Cardiac fibroblast (primary cell): ENCODE measurements around the gene TENM4.

Experiments used
- DNase-seq, 2 donors: peaks; one replicate each; pipeline versions ENCODE4 v3.0.0 to v3.0.0-alpha.2; 2010; ENCODE audit warnings: low read depth in 2 of 2
- H3K4me3 ChIP-seq, 2 donors: replicated peaks in 1 of 2; 1 replicate in 1 of 2; 2 replicates in 1 of 2; pipeline ENCODE4 v1.5.1; 2011; ENCODE audit warnings: low read depth in 2 of 2, low read length in 2 of 2, mild to moderate bottlenecking in 2 of 2, moderate library complexity in 1 of 2
- TF ChIP-seq, protein P1 (sequence below): IDR thresholded peaks from one replicate; pipeline ENCODE4 v1.5.1; 2011; ENCODE audit warnings: low read depth, mild to moderate bottlenecking, low read length, inconsistent platforms

TENM4 gene

DNA sequence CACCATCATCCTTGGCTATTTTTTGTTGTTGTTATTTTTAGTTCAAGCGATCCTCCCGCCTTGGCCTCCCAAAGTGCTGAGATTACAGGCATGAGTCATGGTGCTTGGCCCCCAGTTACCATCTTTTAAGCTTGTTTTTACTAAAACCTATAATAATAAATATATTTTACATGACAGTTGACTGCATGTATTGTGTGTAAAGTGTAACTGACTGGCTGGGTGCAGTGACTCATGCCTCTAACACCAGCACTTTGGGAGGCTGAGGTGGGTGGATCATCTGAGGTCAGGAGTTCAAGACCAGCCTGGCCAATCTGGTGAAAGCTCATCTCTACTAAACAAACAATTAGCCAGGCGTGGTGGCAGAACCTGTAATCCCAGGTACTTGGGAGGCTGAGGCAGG is 386.2 kb downstream of the TENM4 start:
- no peak overlapping the region for H3K4me3 ChIP-seq
- peak; percentile 18 to 32 for DNase-seq
- TF ChIP-seq, protein P1, sequence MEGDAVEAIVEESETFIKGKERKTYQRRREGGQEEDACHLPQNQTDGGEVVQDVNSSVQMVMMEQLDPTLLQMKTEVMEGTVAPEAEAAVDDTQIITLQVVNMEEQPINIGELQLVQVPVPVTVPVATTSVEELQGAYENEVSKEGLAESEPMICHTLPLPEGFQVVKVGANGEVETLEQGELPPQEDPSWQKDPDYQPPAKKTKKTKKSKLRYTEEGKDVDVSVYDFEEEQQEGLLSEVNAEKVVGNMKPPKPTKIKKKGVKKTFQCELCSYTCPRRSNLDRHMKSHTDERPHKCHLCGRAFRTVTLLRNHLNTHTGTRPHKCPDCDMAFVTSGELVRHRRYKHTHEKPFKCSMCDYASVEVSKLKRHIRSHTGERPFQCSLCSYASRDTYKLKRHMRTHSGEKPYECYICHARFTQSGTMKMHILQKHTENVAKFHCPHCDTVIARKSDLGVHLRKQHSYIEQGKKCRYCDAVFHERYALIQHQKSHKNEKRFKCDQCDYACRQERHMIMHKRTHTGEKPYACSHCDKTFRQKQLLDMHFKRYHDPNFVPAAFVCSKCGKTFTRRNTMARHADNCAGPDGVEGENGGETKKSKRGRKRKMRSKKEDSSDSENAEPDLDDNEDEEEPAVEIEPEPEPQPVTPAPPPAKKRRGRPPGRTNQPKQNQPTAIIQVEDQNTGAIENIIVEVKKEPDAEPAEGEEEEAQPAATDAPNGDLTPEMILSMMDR = no peak

DNA sequence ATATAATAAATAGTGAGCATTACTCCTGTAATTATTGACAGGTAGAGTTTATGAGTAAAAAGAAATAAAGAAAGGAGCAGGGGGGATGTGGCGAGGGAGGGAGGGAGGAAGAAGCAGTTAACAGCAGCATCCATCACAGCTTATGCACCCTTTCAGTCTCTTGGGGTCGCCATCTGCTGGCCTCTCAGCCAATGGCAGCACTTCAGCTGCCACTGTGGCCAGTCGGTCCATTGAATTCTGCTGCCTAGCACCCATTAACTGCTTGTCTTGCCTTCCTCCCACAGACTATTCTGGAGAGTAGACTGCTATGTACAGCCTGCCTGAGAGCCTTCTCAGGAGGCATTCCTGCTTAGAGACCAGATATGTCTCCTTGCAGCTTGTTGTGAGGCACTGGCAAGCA is 388.3 kb downstream of the TENM4 start:
- H3K4me3 ChIP-seq = no peak overlapping the region
- peak in 1 of 2 donors; percentile 25 for DNase-seq
- TF ChIP-seq, protein P1 = no peak

DNA sequence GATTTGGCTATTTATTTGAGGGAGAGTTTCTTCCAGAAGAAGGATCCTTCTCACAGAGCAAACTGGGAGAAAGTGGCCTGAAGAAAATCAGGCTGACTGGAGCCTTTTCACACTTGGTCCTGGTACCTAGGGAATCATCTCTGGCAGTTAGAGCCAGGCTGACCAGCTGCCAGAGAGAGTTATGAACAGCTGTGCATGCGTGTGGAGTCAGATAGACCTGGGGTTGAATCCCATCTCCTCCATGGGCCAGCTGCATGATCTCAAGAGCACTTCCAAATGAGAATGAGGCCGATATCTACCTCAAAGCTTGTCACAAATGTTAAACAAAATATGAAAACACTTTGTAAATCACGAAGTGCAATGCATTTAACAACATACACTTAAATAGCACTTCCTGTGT is 390.0 kb downstream of the TENM4 start:
- TF ChIP-seq, protein P1 = no peak
- DNase-seq = peak in 1 of 2 donors; percentile 33
- no peak overlapping the region for H3K4me3 ChIP-seq

DNA sequence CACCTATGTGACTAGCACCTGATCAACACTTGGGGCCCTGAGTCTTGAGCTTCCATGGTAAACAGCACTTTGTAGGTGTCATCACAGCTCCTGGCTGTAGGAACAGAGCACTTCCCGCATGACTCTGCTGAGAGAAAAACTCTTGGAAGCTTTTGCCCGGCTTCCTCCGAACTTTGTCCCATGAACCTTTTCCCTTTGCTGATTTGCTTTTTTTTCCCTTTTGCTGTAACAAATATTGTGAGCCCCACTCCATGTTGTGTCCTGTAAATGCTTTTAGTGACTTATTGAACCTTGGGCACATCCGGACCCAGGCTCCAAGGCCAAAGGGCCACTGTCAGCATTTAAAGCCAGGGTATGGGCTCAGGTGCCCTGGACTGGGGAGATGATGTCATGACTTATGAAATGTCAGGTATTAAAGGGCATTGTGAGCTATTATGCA is 391.1 kb downstream of the TENM4 start:
- no peak overlapping the region for H3K4me3 ChIP-seq
- TF ChIP-seq, protein P1 = no peak
- DNase-seq = no peak

DNA sequence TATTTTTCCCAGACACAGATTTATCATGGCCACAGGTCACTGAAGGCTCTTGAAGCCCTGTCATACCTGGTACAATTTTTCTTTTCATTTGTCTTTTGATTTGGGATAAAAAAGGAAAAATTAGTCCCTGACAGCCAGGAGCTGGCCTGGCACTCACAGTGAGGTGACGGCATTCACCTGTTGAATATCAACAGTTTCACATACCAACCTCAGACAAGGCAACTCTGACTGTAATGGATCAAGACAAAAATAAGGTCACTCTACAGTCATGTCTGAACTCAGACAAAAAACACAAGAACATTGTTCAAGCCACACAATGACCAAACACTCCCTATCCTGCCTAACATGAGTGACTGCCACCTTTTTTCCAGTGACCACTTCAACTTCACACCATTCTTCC is 392.9 kb downstream of the TENM4 start:
- TF ChIP-seq, protein P1 = no peak
- DNase-seq = no peak

DNA sequence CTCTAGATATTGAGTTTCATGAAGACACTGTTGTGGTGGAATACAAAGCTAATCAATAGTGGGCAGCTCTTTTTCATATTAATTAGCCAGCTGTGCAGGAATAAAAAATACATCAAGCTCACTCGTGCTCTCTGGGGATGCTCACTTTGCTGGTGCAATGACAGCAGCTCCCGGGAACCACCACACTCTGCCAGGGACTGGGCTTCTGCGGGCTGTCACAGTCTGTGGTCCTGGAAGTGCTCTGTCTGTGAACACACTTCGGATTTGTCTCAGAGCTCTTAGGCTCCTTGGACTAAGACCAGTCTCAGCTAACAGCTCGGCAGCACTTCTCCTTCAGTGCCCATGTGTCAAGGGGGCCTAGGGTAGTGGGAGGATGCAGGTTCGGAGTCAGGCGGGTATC is 393.5 kb downstream of the TENM4 start:
- TF ChIP-seq, protein P1 = no peak
- DNase-seq = no peak
- no peak overlapping the region for H3K4me3 ChIP-seq

More for the DNA sequence above, 392.9 kb downstream of the TENM4 start:
- H3K4me3 ChIP-seq = no peak overlapping the region

DNA sequence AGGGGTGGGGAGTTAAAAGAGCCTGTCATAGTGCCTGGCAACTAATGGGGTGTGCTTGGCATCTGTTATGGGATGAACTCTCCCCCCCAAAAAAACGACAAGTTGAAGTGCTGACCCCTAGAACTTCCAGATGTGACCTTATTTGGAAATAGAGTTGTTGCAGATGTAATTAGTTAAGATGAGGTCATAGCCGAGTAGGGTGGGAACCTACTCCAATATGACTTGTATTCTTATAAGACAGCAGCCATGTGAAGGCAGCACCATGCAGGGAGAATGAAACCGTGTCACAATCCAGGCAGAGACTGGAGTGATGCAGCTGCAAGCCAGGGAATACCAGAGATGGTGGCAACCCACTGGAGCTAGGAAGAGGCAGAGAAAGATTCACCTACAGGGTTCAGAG is 394.5 kb downstream of the TENM4 start:
- no peak overlapping the region for H3K4me3 ChIP-seq
- TF ChIP-seq, protein P1 = no peak
- DNase-seq = no peak
